Measurements from ENCODE around the gene AFF3. TPM values are rescaled to one million over a fixed set of nuclear protein-coding genes. Genes with fewer than 3 reads are reported as not detected.
"Not testable (repeated sequence)": the region's sequence is repeated elsewhere in the genome, so short reads cannot be mapped to it uniquely, and the experiment has no call there.

AFF3 gene
- total and polyA plus RNA-seq, 2 of the 4 experiments (the other 2 are of a cell fraction): 12.9 to 14.3 TPM

- ChIA-PET POLR2A (ENCODE audit: unreplicated experiment) (no interaction called here), CTCF (interaction anchor here (0.5 kb wide), 1 partner anchor 1487 kb away, joined by 4 read pairs; no protein-coding TSS in a partner anchor)
- no TSS peak for BruUV-seq (replicated peaks)
- in situ Hi-C loops (cut with MboI; ENCODE audit: low sequenced_read_pairs) (no loop called here), dilution Hi-C loops (cut with HindIII; ENCODE audit: low sequenced_read_pairs, unreplicated experiment) (no loop called here), intact Hi-C loops (cut with micrococcal nuclease) (no loop called here)
- DNase-seq (no peak), ATAC-seq (ENCODE audit: low read depth) (no peak)
- H2AK5ac ChIP-seq (ENCODE audit: low read depth, low read length): no peak overlapping the region
- no peak overlapping the region for H4K8ac ChIP-seq (ENCODE audit: low read depth in 2 of 2, low read length in 2 of 2)
- H4K5ac ChIP-seq (ENCODE audit: low read depth, low read length): no peak overlapping the region
- no peak overlapping the region for H3K4me3 ChIP-seq (ENCODE audit: insufficient read depth, low read depth, low read length)
- H3K27ac ChIP-seq (ENCODE audit: insufficient read depth, low read length): no peak overlapping the region
- H3K9me3 ChIP-seq (ENCODE audit: control insufficient read depth, insufficient read depth, low read length): no peaks in the 10 kb centered on the region; the same call in 1 of the 2 replicates
- no peak overlapping the region for H2BK120ac ChIP-seq (ENCODE audit: low read depth, low read length)
- no peak overlapping the region for H3K14ac ChIP-seq (replicated peaks; ENCODE audit: low read depth, low read length)
- H2BK20ac ChIP-seq (ENCODE audit: low read depth, low read length): no peak overlapping the region
- H3K9ac ChIP-seq (ENCODE audit: low read depth, low read length): no peak overlapping the region
- H3K9me1 ChIP-seq (ENCODE audit: insufficient read depth, low read length): 0 out of 2 replicates have a peak, but pooled peaks cover 5% of the 10 kb centered on the region
- WGBS, 2 experiments (ENCODE audit: extremely low coverage in 2 of 2, insufficient read length in 1 of 2): no CpG with 5 or more reads among the region's 6 CpGs
- no peaks in the 10 kb centered on the region for H3K27me3 ChIP-seq (ENCODE audit: control insufficient read depth, insufficient read depth, low read length)
- no peak for TF ChIP-seq MAZ (IDR thresholded peaks at IDR 0.05; ENCODE audit: borderline replicate concordance, low read depth, low read length)
- TF ChIP-seq, protein P1, sequence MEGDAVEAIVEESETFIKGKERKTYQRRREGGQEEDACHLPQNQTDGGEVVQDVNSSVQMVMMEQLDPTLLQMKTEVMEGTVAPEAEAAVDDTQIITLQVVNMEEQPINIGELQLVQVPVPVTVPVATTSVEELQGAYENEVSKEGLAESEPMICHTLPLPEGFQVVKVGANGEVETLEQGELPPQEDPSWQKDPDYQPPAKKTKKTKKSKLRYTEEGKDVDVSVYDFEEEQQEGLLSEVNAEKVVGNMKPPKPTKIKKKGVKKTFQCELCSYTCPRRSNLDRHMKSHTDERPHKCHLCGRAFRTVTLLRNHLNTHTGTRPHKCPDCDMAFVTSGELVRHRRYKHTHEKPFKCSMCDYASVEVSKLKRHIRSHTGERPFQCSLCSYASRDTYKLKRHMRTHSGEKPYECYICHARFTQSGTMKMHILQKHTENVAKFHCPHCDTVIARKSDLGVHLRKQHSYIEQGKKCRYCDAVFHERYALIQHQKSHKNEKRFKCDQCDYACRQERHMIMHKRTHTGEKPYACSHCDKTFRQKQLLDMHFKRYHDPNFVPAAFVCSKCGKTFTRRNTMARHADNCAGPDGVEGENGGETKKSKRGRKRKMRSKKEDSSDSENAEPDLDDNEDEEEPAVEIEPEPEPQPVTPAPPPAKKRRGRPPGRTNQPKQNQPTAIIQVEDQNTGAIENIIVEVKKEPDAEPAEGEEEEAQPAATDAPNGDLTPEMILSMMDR (conservative IDR thresholded peaks at IDR 0.05; ENCODE audit: low read depth, low read length): no peak
- H4K91ac ChIP-seq (ENCODE audit: insufficient read depth, low read depth, low read length): no peak overlapping the region
- no peak overlapping the region for H2AK9ac ChIP-seq (replicated peaks; ENCODE audit: low read depth, low read length, poor library complexity)
- no peak overlapping the region for H2AFZ ChIP-seq (replicated peaks; ENCODE audit: low read length, poor library complexity)
- no peaks in the 10 kb centered on the region for H4K20me1 ChIP-seq (ENCODE audit: insufficient read depth, low read length)
- no peak overlapping the region for H3K4ac ChIP-seq (ENCODE audit: low read depth, low read length)
- no peak overlapping the region for H3K18ac ChIP-seq (ENCODE audit: low read depth, low read length)
- H3K4me1 ChIP-seq (ENCODE audit: control insufficient read depth, insufficient read depth, low read length): peaks cover 2% of the 10 kb centered on the region
- H3K79me1 ChIP-seq (ENCODE audit: low read depth in 1 of 2, low read length in 2 of 2): peaks cover 0 to 10% of the 10 kb centered on the region in 2 experiments; a peak in 1 of 4 replicates
- no peak overlapping the region for H2BK5ac ChIP-seq (ENCODE audit: low read depth, low read length, poor library complexity, severe bottlenecking)
- no peak overlapping the region for H2BK15ac ChIP-seq (ENCODE audit: low read depth, low read length)
- H3K56ac ChIP-seq (ENCODE audit: extremely low read depth, insufficient read depth, low read length): no peak overlapping the region
- peaks cover 19% of the 10 kb centered on the region for H3K36me3 ChIP-seq (ENCODE audit: control insufficient read depth, insufficient read depth, low read length)
- no peak overlapping the region for H3K23ac ChIP-seq (ENCODE audit: low read depth, low read length)
- no peak overlapping the region for H3K4me2 ChIP-seq (ENCODE audit: low read depth, low read length)
Observed at GRCh38 chr2:99933894-99934650, 208.3 kb downstream of the AFF3 start.

GRCh38 chr2:99933491-99933890 lies 208.9 kb downstream of the AFF3 start:
- H4K5ac ChIP-seq (ENCODE audit: low read depth, low read length); H3K4me3 ChIP-seq (ENCODE audit: insufficient read depth, low read depth, low read length); H2BK15ac ChIP-seq (ENCODE audit: low read depth, low read length); intact Hi-C loops (cut with micrococcal nuclease); POLR2A ChIA-PET (ENCODE audit: unreplicated experiment); H3K4ac ChIP-seq (ENCODE audit: low read depth, low read length); H3K14ac ChIP-seq (replicated peaks; ENCODE audit: low read depth, low read length); H2AK9ac ChIP-seq (replicated peaks; ENCODE audit: low read depth, low read length, poor library complexity); H4K91ac ChIP-seq (ENCODE audit: insufficient read depth, low read depth, low read length); BruUV-seq (replicated peaks); H2BK5ac ChIP-seq (ENCODE audit: low read depth, low read length, poor library complexity, severe bottlenecking); H2AFZ ChIP-seq (replicated peaks; ENCODE audit: low read length, poor library complexity); H3K27me3 ChIP-seq (ENCODE audit: control insufficient read depth, insufficient read depth, low read length); H2BK20ac ChIP-seq (ENCODE audit: low read depth, low read length); ATAC-seq (ENCODE audit: low read depth); H3K4me1 ChIP-seq (ENCODE audit: control insufficient read depth, insufficient read depth, low read length); H3K9me1 ChIP-seq (ENCODE audit: insufficient read depth, low read length); DNase-seq; H3K9ac ChIP-seq (ENCODE audit: low read depth, low read length); H2BK120ac ChIP-seq (ENCODE audit: low read depth, low read length); H3K23ac ChIP-seq (ENCODE audit: low read depth, low read length); H4K8ac ChIP-seq (ENCODE audit: low read depth in 2 of 2, low read length in 2 of 2); dilution Hi-C loops (cut with HindIII; ENCODE audit: low sequenced_read_pairs, unreplicated experiment); H3K9me3 ChIP-seq (ENCODE audit: control insufficient read depth, insufficient read depth, low read length); H4K20me1 ChIP-seq (ENCODE audit: insufficient read depth, low read length); H3K56ac ChIP-seq (ENCODE audit: extremely low read depth, insufficient read depth, low read length); H3K4me2 ChIP-seq (ENCODE audit: low read depth, low read length); H3K27ac ChIP-seq (ENCODE audit: insufficient read depth, low read length); H3K18ac ChIP-seq (ENCODE audit: low read depth, low read length); H2AK5ac ChIP-seq (ENCODE audit: low read depth, low read length); in situ Hi-C loops (cut with MboI; ENCODE audit: low sequenced_read_pairs): not testable (repeated sequence)
- no CpG with 5 or more reads among the region's 3 CpGs for WGBS, 2 experiments (ENCODE audit: extremely low coverage in 2 of 2, insufficient read length in 1 of 2)
- CTCF ChIA-PET: interaction anchor here (0.5 kb wide), 1 partner anchor 1486 kb away, joined by 4 read pairs; no protein-coding TSS in a partner anchor
- H3K79me1 ChIP-seq (ENCODE audit: low read depth in 1 of 2, low read length in 2 of 2): peaks cover 0 to 13% of the 10 kb centered on the region in 2 experiments; a peak in 1 of 4 replicates
- H3K36me3 ChIP-seq (ENCODE audit: control insufficient read depth, insufficient read depth, low read length): peaks cover 19% of the 10 kb centered on the region

All from IMR-90 (cell line).